Daoy (cell line): ENCODE data around the gene ARHGEF39. TPM values are rescaled to one million over a fixed set of nuclear protein-coding genes. Genes with fewer than 3 reads are reported as not detected.

Source experiments
- DNase-seq: peaks from one replicate; pipeline ENCODE4 v3.0.0-alpha.2; 2015; ENCODE audit warnings: low read depth
- total RNA-seq: library from RNA; depleted of rRNA; stranded (reverse); fragments of >200 nt; shearing (Covaris generic); gene quantifications from 2 replicates; pipeline ENCODE4 v1.2.3, GENCODE V29; 2014; rRNA removed

ARHGEF39 gene
- 2.9 and 4.2 TPM in 2 replicates for total RNA-seq

DNA sequence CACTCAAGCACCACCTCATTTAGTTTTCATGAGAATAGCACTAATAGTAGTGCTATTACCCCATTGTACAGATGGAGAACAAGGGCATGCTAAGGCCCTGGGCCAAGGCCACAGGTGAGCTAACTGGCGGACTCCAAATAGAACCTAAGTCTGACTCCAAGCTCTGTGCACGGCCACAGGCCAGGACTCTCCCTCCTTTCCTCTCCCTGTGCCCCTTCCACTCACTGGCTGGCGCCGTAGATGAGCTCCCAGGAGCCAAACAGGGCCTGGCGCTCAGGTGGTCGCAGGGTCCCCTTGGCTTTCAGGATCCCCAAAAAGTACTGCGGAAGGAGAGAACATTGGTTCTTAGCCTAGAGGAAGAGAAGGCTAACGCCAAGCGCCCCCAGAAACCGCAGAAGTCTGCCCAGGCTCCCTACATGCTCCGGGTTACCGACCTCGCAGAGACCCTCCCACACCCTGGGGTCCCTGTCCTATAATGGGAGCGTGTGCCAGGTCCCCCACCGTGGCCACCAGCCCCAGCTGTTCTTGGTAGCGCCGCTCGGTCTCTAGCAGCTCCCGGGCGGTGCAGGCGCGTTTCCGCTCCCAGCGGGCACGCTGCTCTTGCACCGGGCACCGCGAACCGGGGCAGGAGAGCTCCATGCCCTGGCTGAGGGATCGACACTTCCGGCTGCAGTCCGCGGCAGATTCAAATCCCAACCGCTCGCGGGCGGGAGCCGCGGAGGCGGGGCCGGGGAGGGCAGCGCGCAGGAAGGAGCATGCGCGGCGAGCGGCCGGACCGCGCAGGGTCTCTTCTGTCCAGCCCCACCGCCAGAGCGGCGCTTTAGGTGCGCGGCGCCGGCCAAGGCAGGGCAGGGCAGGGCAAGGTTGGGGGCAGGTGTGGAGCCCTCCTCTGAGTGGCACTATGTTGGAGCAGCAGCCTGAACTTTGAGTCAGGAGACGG is at the start of gene ARHGEF39:
Gene ARHGEF39, minus strand, starts transcription at position 665 of the 940 bp plus-strand sequence. Its CDS starts 26 bp downstream, at position 639.
- DNase-seq: peak; percentile 94

- no peak for DNase-seq
Observed at GRCh38 chr9:35714123-35714522, 49.1 kb upstream of the ARHGEF39 start.

GRCh38 chr9:35713578-35713977 is 48.6 kb upstream of the ARHGEF39 start:
- no peak for DNase-seq

DNA sequence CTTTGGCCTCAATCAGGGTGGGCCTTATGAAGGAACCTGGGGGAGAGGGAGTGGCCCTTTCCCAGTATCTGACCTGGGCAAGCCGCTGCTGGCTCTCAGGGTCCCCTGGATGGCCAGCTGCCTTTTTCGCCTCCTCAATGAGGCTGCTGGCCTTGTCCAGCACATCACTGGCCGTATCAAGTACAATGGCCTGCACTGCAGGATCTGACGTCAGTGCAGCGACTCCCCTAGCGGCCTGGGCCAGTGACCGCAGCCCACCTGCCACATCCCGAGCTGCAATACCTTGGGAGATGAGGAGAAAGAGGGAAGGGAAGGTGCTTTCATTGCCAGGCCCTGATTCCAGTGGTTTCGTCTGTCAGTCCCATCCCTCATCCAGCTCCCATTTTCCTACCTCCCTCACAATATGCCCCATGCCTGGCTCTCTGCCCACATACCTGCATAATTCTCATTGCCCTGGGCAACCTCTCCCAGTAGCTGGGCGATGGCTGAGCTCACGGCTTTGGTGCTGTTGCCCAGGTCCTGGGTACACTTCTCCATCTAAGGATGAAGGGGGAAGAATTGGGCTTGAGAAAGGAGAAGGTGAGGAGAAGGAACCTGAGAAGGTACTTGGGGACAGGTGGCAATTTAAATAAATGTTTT is 47.9 kb upstream of the ARHGEF39 start:
- DNase-seq: no peak

DNA sequence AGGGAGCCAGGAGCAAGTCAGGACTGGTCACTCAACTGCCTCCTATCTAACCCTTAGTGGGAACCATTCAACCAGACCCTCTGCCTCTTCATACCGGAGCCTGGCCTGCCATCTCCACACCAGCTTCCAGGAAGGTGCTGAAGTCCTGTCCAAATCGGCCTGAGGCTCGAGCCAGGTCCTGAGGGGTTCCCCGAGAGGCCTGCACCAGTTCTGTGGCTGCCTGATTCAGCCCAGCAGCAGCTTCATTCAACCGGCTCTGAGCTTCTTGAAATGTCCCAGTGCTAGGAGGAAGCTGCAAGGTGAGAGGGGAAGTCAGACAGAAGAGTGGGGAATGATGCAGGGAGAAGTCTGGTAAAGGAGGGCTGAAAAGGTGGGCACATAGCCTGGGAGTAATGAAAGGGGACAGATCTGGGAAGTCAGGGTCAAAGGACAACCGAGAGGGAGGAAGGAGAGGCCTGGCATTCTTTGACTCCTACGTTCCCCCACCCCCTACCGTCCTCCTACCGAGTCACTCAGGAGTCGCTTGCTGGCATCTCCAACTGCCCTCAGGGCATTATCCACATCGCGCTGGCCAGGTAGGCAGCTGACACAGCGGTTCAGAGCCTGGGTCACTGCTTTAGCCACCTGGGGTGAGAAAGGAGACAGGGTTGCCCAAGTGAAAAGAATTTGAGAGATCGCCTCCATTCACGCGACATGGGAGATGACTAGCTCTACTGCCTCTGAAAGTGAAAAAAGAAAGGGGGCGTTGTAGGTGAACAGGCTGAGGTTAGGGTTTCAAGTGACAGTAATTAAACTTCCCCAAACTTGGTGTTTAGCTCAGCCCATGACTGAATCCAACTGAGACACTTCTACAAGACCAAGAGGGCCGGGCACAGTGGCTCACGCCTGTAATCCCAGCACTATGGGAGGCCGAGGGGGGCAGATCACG is 46.8 kb upstream of the ARHGEF39 start:
- DNase-seq: no peak

DNA sequence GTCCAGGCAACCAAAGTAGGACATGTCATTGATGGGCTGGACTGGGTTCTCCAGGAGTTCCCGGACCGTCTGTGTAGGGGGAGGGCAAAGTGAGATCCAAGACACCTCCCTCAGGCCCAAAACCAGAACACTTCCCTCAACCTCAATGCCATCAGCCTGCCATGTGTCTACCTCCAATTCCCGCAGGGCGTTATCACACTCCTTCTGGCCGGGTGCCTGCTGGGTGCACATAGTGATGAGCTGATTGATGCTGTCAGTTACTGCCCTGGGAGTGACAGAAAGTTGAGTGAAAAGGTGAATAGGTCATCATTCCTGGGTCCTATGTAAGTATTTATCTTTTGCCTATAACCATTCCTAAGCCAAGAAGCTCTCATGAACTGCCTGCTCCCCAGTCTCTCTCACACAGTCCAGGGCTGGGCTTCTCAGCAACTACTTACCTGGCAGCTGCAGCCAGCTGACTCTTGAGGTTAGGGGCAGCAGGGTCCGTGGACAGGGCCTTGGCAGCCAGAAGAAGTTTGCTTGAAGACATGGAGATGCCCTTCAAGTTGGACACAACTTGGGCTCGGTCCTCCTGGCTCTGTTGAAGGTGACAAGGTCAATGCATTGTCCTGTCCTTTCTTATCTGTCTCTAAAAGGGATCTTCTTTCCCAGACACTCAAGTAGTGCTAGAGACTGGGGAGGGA is 46.0 kb upstream of the ARHGEF39 start:
- DNase-seq: no peak

- DNase-seq: no peak
Observed at GRCh38 chr9:35708146-35708545, 43.2 kb upstream of the ARHGEF39 start.

GRCh38 chr9:35706951-35707350 is 42.0 kb upstream of the ARHGEF39 start:
- DNase-seq: no peak

DNA sequence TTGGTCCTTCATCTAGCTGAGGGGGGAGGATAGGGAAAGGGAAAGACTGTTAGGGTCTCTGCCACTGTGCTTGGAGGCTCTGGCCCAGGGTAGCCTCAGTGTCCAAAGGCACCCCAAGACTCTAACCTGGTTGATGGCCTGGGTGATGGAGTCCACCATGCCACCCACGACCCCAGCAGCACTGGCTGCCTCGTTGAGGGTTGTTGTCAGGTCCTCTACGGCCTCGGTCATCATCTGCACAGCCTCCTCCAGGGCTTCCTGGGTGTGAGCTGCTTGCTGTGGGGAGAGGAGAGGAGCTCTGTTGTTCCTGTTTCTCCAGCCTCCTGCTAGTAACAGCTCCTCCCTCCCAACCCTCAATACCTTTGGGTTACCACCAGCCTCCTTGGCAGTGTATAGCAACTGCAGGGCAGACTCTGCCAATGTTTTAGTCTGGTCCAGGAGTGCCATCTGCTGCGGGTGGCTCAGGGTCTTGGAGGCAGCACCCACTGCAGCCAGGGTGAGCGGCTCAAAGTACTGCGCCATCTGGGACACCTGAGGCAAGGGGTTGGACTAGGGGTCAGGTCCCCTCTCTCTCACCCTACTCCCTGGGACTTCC is 40.9 kb upstream of the ARHGEF39 start:
- DNase-seq: no peak

DNA sequence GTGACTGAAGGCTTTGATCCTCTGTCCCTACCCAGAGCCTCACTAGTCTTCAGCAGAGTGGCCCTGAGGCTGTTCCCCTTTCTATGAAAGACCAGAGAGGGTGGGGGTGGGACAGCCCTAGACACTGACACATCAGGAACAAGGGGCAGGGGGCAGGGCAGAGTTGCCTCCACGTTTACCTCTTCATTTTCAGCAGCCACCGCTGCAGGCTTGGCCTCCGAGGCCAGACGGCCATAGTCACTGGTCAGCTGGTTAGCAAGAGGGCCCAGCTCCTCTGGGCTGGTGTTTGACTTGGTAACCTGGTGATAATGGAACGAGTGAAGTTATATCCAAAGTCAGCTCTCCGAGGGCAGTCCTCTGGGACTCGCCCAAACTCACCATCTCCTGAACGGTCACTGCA is 40.4 kb upstream of the ARHGEF39 start:
- no peak for DNase-seq

DNA sequence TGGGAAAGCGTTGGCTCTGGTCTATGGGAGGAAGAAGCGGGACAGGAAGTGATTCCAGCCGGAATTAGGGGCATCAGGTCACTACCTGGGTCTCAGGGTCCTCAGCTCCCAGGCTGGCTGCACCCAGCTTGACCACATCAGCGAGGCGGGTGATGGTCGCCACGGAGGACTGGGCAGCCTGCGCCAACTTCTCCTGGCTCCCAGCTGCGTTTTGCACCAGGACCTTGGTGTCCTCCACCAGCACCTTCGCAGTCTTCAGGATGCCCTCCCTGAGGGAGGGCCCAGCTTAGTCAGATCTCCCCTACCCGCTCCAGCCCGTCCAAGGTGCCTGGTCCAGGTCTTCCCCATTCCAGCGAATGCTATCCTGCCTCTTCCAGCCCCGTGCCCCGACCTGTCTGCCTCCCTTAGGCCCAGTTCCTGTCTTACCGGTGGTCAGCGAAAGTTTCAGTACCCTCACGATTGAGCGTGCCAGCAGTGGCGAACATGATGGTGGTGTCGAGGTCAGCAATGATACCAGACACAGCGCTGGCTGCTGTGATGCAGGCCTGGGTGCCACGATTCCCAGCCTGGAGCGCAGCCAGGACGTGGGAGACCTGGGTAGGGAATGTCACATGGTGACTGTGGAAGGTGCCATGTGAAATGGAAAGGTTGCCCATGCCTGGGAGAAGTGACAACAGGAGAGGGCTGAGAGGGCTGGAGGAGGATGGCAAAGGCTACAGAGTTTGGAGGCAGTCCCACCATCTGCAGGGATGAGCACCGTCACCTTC is 39.1 kb upstream of the ARHGEF39 start:
- DNase-seq: no peak

DNA sequence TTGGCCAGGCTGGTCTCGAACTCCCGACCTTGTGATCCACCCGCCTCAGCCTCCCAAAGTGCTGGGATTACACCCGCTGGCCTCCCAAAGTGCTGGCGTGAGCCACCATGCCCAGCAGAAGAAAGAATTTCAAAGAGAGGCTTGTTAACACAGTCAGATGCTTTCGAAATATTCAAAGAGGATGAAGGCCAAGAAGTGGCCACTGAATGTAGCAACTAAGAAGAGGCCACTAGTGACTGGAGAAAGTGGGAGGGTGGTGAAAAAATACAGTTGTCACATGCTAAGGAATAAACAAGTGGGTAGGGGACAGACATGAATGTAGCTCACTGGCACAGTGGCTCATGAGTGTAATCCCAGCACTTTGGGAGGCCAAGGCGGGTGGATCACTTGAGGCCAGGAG is 37.7 kb upstream of the ARHGEF39 start:
- DNase-seq: no peak

DNA sequence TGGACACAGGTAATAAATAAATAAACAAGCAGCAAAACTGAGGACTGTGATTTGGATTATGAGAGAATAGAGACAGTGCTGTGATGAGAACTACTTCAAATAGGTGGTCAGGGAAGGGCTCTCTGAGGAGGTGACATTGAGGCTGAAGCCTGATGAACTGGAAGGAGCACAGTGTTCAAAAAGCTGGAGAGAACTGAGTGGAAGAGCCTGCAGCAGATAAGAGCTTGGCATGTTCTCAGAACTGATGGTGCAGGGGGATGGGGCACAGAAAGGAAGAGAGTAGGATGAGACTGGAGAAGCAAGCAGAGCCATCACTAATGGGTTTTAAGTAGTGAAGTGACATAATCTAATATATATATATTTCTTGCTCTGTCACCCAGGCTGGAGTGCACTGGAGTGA is 35.9 kb upstream of the ARHGEF39 start:
- DNase-seq: no peak

- DNase-seq: no peak
Observed at GRCh38 chr9:35700031-35700430, 35.0 kb upstream of the ARHGEF39 start.

GRCh38 chr9:35698231-35698630 is 33.2 kb upstream of the ARHGEF39 start:
- DNase-seq: no peak

DNA sequence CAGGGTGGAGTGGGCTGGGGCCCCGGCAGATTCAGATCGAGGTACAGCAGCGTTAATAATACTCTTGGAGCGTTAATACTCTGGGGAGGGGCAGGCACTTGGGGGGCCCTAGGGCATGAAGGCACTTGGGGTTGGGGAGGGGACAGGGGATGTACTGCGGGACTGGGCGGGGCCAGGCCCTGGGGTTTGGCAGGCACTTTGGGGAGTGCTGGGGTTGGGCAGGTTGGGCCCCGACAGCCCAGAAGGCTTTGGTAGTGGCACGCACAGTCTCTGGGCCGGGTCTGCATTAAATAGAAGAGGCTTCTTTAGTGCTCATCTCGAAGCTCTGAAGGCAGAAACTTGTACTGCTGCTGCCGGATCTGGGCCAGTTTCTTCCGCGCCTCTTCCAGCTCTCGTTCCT is 32.5 kb upstream of the ARHGEF39 start:
- no peak for DNase-seq

DNA sequence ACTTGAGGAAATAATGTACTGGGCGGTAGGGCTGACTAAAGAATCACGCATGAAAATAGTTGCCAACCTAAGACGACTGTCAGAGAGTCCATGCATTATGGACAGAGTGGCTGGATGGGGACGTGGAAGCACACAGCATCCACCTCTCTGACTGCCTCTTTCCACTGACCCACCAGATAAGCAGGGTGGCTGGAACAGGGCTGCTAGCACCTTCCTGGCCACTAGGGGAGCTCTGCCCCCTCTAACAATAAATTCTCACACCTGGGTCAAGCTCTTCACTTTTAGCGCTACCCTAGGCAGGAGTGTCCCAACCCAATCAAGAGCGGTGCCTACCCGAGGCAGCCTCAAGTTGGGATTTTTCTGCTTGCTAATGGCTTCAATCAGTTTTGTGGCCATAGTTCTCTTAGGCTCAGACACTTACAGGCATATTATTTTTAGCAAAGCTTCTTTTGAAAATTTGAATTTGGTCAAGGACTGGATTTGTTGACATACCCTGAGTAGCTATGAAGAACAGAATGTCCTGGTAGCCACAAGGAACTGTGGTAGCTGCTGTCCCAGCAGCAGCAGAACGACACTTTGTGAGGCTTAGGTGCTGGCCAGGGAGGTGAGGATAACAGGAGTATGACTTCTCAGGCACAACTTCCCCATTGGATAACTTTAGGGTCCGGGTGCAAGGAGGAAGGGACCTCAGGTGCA is 31.7 kb upstream of the ARHGEF39 start:
- peak; percentile 58 for DNase-seq

GRCh38 chr9:35695943-35696401 is 31.0 kb upstream of the ARHGEF39 start:
- DNase-seq: no peak

DNA sequence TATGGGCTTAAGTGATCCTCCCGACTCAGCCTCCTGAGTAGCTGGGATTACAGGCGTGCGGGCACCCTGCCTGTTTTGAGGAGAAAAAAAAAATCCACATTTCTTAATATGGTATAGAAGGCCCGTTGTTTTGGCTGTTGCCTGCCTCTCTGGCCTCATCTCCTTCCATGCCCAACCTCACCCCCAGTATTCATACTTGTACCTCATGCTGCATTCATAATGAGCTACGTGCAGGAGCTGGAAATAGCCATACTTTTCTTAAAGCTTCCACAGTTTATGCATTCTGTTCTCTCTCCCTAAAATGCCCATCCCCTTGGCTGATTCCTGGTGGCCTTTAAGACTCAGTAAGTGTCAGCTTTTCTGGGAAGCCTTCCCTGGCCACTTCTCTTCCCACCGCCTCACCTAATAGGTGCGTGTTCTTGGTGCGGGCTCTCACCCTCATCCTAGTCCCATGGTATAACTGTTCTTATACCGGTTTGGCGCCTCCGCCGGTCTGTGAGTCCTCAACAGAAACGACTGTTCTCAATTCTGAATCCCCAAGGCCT is 26.8 kb upstream of the ARHGEF39 start:
- no peak for DNase-seq
